ENCODE results near the gene TRIB2.

- TF ChIP-seq REST (IDR thresholded peaks at IDR 0.05; ENCODE audit: insufficient read depth in 1 of 2, low read depth in 2 of 2, low read length in 2 of 2) (no peak), POLR2AphosphoS5 (IDR thresholded peaks at IDR 0.05; ENCODE audit: low read depth, low read length) (no peak), TAF1 (IDR thresholded peaks at IDR 0.05; ENCODE audit: borderline replicate concordance, insufficient read depth, low read length) (no peak)
Measured at GRCh38 chr2:12778369-12778768, 61.6 kb downstream of the TRIB2 start.
